NT2/D1 (cell line): ENCODE data around the gene KCNN3.

ENCODE experiments used
- SUZ12 ChIP-seq: IDR thresholded peaks from 2 replicates; pipeline ENCODE4 v1.6.1; 2011; ENCODE audit not compliant: insufficient read length, insufficient read depth; ENCODE audit errors: extremely low read depth
- YY1 ChIP-seq: IDR thresholded peaks from 2 replicates; pipeline ENCODE4 v1.6.1; 2011; ENCODE audit not compliant: insufficient read length, insufficient read depth

GRCh38 chr1:154749078-154749760 is 120.9 kb downstream of the KCNN3 start:
- TF ChIP-seq YY1 (no peak), SUZ12 (no peak)
